NCI-H226 (cell line): ENCODE data around the gene RASGRF2.

ENCODE experiments used
- DNase-seq: peaks from one replicate; pipeline ENCODE4 v3.0.0-alpha.2; 2015

RASGRF2 gene

GRCh38 chr5:81213070-81213469, 252.9 kb downstream of the RASGRF2 start:
- no peak for DNase-seq

GRCh38 chr5:81214848-81215247, 254.7 kb downstream of the RASGRF2 start:
- no peak for DNase-seq

- DNase-seq, result no peak
These were observed 256.0 kb downstream of the RASGRF2 start for GRCh38 chr5:81216152-81216551.

- no peak for DNase-seq
These were observed 259.2 kb downstream of the RASGRF2 start for GRCh38 chr5:81219389-81219788.

GRCh38 chr5:81222285-81222684, 262.1 kb downstream of the RASGRF2 start:
- no peak for DNase-seq

- no peak for DNase-seq
These were observed 265.3 kb downstream of the RASGRF2 start for GRCh38 chr5:81225463-81225862.

GRCh38 chr5:81226286-81226685, 266.1 kb downstream of the RASGRF2 start:
- no peak for DNase-seq

GRCh38 chr5:81226949-81227348, 266.8 kb downstream of the RASGRF2 start:
- DNase-seq, result no peak

- no peak for DNase-seq
These were observed 267.9 kb downstream of the RASGRF2 start for GRCh38 chr5:81228084-81228483.

- no peak for DNase-seq
These were observed 270.3 kb downstream of the RASGRF2 start for GRCh38 chr5:81230416-81230815.

- DNase-seq, result no peak
These were observed 272.4 kb downstream of the RASGRF2 start for GRCh38 chr5:81232464-81233079.

- DNase-seq, result no peak
These were observed 273.0 kb downstream of the RASGRF2 start, which contains the start of gene CKMT2 for GRCh38 chr5:81233080-81233634. TSS of gene CKMT2 (plus strand) at chr5:81233322. CDS start at chr5:81251133, 17,811 bp downstream.

- DNase-seq, result no peak
These were observed 274.1 kb downstream of the RASGRF2 start for GRCh38 chr5:81234299-81234698.

GRCh38 chr5:81234801-81235200, 274.6 kb downstream of the RASGRF2 start:
- DNase-seq, result no peak

GRCh38 chr5:81235287-81236072, 275.3 kb downstream of the RASGRF2 start:
- DNase-seq, result no peak

GRCh38 chr5:81238460-81238859, 278.3 kb downstream of the RASGRF2 start:
- no peak for DNase-seq

GRCh38 chr5:81239613-81240012, 279.4 kb downstream of the RASGRF2 start:
- DNase-seq, result no peak

- DNase-seq, result no peak
These were observed 280.8 kb downstream of the RASGRF2 start for GRCh38 chr5:81241001-81241400.

GRCh38 chr5:81241961-81242648, 281.9 kb downstream of the RASGRF2 start:
- DNase-seq, result no peak

- DNase-seq, result no peak
These were observed 282.8 kb downstream of the RASGRF2 start for GRCh38 chr5:81242906-81243436.

- no peak for DNase-seq
These were observed 284.3 kb downstream of the RASGRF2 start for GRCh38 chr5:81244451-81244850.

- DNase-seq, result peak; percentile 28
These were observed 285.7 kb downstream of the RASGRF2 start for GRCh38 chr5:81245871-81246235.

- no peak for DNase-seq
These were observed 286.5 kb downstream of the RASGRF2 start for GRCh38 chr5:81246697-81247096.
